Measurements from ENCODE around the gene ID1.
"Not testable (repeated sequence)": the region's sequence is repeated elsewhere in the genome, so short reads cannot be mapped to it uniquely, and the experiment has no call there.

The ID1 gene

GRCh38 chr20:31568773-31569162 is 36.3 kb upstream of the ID1 start:
- peaks cover 18% of the 10 kb centered on the region for H3K36me3 Mint-ChIP-seq (ENCODE audit: insufficient read depth)

GRCh38 chr20:31569163-31570020 is 35.7 kb upstream of the ID1 start:
- H3K4me1 Mint-ChIP-seq: peaks cover 32% of the 10 kb centered on the region
- DNase-seq (ENCODE audit: low spot score in 2 of 2) (peak; percentile 48 to 56), ATAC-seq (replicated peaks; ENCODE audit: extremely low read depth, poor library complexity, severe bottlenecking) (no peak)
- H3K36me3 Mint-ChIP-seq (ENCODE audit: insufficient read depth): peaks cover 12% of the 10 kb centered on the region
- H3K27ac Mint-ChIP-seq (ENCODE audit: low read depth): no peak overlapping the region
- no peak overlapping the region for H3K4me3 Mint-ChIP-seq
- H3K27me3 Mint-ChIP-seq: no peaks in the 10 kb centered on the region
- no peaks in the 10 kb centered on the region for H3K9me3 Mint-ChIP-seq

More at GRCh38 chr20:31568773-31569162, 36.3 kb upstream of the ID1 start:
- Mint-ChIP-seq H3K9me3 (no peaks in the 10 kb centered on the region), H3K27ac (ENCODE audit: low read depth) (no peak overlapping the region), H3K4me1 (peaks cover 27% of the 10 kb centered on the region), H3K27me3 (no peaks in the 10 kb centered on the region), H3K4me3 (no peak overlapping the region)
- DNase-seq (ENCODE audit: low spot score in 2 of 2) (no peak), ATAC-seq (replicated peaks; ENCODE audit: extremely low read depth, poor library complexity, severe bottlenecking) (no peak)

- ATAC-seq (replicated peaks; ENCODE audit: extremely low read depth, poor library complexity, severe bottlenecking): no peak
- Mint-ChIP-seq H3K36me3 (ENCODE audit: insufficient read depth) (peaks cover 8% of the 10 kb centered on the region), H3K27ac (ENCODE audit: low read depth) (no peak overlapping the region), H3K27me3 (no peaks in the 10 kb centered on the region), H3K4me3 (no peak overlapping the region), H3K4me1 (peaks cover 32% of the 10 kb centered on the region), H3K9me3 (no peaks in the 10 kb centered on the region)
- DNase-seq (ENCODE audit: low spot score in 2 of 2): no peak
Observed at GRCh38 chr20:31570021-31570463, 35.0 kb upstream of the ID1 start.

- Mint-ChIP-seq H3K27ac (ENCODE audit: low read depth) (peak overlapping the region; percentile 95), H3K4me1 (peaks cover 32% of the 10 kb centered on the region), H3K36me3 (ENCODE audit: insufficient read depth) (peaks cover 8% of the 10 kb centered on the region), H3K9me3 (no peaks in the 10 kb centered on the region), H3K4me3 (peak overlapping the region; percentile 85), H3K27me3 (no peaks in the 10 kb centered on the region)
- DNase-seq (ENCODE audit: low spot score in 2 of 2): no peak
- no peak for ATAC-seq (replicated peaks; ENCODE audit: extremely low read depth, poor library complexity, severe bottlenecking)
Observed at GRCh38 chr20:31570735-31571617, 34.1 kb upstream of the ID1 start.

- Mint-ChIP-seq H3K27me3 (no peaks in the 10 kb centered on the region), H3K36me3 (ENCODE audit: insufficient read depth) (peaks cover 8% of the 10 kb centered on the region), H3K9me3 (no peaks in the 10 kb centered on the region), H3K27ac (ENCODE audit: low read depth) (peak overlapping the region; percentile 95), H3K4me1 (peaks cover 22% of the 10 kb centered on the region), H3K4me3 (peak overlapping the region; percentile 85)
- DNase-seq (ENCODE audit: low spot score in 2 of 2): no peak
- no peak for ATAC-seq (replicated peaks; ENCODE audit: extremely low read depth, poor library complexity, severe bottlenecking)
Observed at GRCh38 chr20:31572042-31572700, 32.9 kb upstream of the ID1 start.

- H3K36me3 Mint-ChIP-seq (ENCODE audit: insufficient read depth): peaks cover 12% of the 10 kb centered on the region
- H3K27me3 Mint-ChIP-seq: no peaks in the 10 kb centered on the region
- peak overlapping the region; percentile 85 for H3K4me3 Mint-ChIP-seq
- DNase-seq (ENCODE audit: low spot score in 2 of 2): peak; percentile 53 to 56
- H3K4me1 Mint-ChIP-seq: peaks cover 17% of the 10 kb centered on the region
- peak overlapping the region; percentile 95 for H3K27ac Mint-ChIP-seq (ENCODE audit: low read depth)
- peak; percentile 94 for ATAC-seq (replicated peaks; ENCODE audit: extremely low read depth, poor library complexity, severe bottlenecking)
- H3K9me3 Mint-ChIP-seq: no peaks in the 10 kb centered on the region
Observed at GRCh38 chr20:31572701-31573554, 32.2 kb upstream of the ID1 start.

GRCh38 chr20:31573555-31574321 is 31.4 kb upstream of the ID1 start:
- H3K4me1 Mint-ChIP-seq: peaks cover 17% of the 10 kb centered on the region

GRCh38 chr20:31574986-31575385 is 30.1 kb upstream of the ID1 start:
- DNase-seq (ENCODE audit: low spot score in 2 of 2); ATAC-seq (replicated peaks; ENCODE audit: extremely low read depth, poor library complexity, severe bottlenecking); H3K4me3 Mint-ChIP-seq; H3K27me3 Mint-ChIP-seq; H3K9me3 Mint-ChIP-seq; H3K27ac Mint-ChIP-seq (ENCODE audit: low read depth): not testable (repeated sequence)
- H3K36me3 Mint-ChIP-seq (ENCODE audit: insufficient read depth): peaks cover 15% of the 10 kb centered on the region
- H3K4me1 Mint-ChIP-seq: peaks cover 17% of the 10 kb centered on the region

More at GRCh38 chr20:31573555-31574321, 31.4 kb upstream of the ID1 start:
- H3K4me3 Mint-ChIP-seq: peak overlapping the region; percentile 85
- no peaks in the 10 kb centered on the region for H3K9me3 Mint-ChIP-seq
- no peaks in the 10 kb centered on the region for H3K27me3 Mint-ChIP-seq
- ATAC-seq (replicated peaks; ENCODE audit: extremely low read depth, poor library complexity, severe bottlenecking) (peak; percentile 4), DNase-seq (ENCODE audit: low spot score in 2 of 2) (no peak)
- H3K36me3 Mint-ChIP-seq (ENCODE audit: insufficient read depth): peaks cover 15% of the 10 kb centered on the region
- peak overlapping the region; percentile 95 for H3K27ac Mint-ChIP-seq (ENCODE audit: low read depth)

GRCh38 chr20:31576751-31577150 is 28.3 kb upstream of the ID1 start:
- Mint-ChIP-seq H3K27me3 (no peaks in the 10 kb centered on the region), H3K27ac (ENCODE audit: low read depth) (no peak overlapping the region), H3K4me3 (no peak overlapping the region), H3K9me3 (no peaks in the 10 kb centered on the region), H3K36me3 (ENCODE audit: insufficient read depth) (peaks cover 13% of the 10 kb centered on the region), H3K4me1 (peaks cover 17% of the 10 kb centered on the region)
- ATAC-seq (replicated peaks; ENCODE audit: extremely low read depth, poor library complexity, severe bottlenecking) (no peak), DNase-seq (ENCODE audit: low spot score in 2 of 2) (no peak)

- H3K9me3 Mint-ChIP-seq: no peaks in the 10 kb centered on the region
- H3K27ac Mint-ChIP-seq (ENCODE audit: low read depth): no peak overlapping the region
- peaks cover 13% of the 10 kb centered on the region for H3K36me3 Mint-ChIP-seq (ENCODE audit: insufficient read depth)
- H3K4me1 Mint-ChIP-seq: peaks cover 14% of the 10 kb centered on the region
- no peak for ATAC-seq (replicated peaks; ENCODE audit: extremely low read depth, poor library complexity, severe bottlenecking)
- no peaks in the 10 kb centered on the region for H3K27me3 Mint-ChIP-seq
- no peak for DNase-seq (ENCODE audit: low spot score in 2 of 2)
- peak overlapping the region; percentile 42 for H3K4me3 Mint-ChIP-seq
Observed at GRCh38 chr20:31577194-31577593, 27.9 kb upstream of the ID1 start.

GRCh38 chr20:31578448-31579138 is 26.5 kb upstream of the ID1 start:
- H3K9me3 Mint-ChIP-seq: no peaks in the 10 kb centered on the region
- no peak overlapping the region for H3K27ac Mint-ChIP-seq (ENCODE audit: low read depth)
- peaks cover 7% of the 10 kb centered on the region for H3K36me3 Mint-ChIP-seq (ENCODE audit: insufficient read depth)
- no peak for ATAC-seq (replicated peaks; ENCODE audit: extremely low read depth, poor library complexity, severe bottlenecking)
- H3K27me3 Mint-ChIP-seq: no peaks in the 10 kb centered on the region
- DNase-seq (ENCODE audit: low spot score in 2 of 2): no peak
- H3K4me3 Mint-ChIP-seq: no peak overlapping the region
- H3K4me1 Mint-ChIP-seq: peaks cover 6% of the 10 kb centered on the region

Measured in central memory CD8-positive, alpha-beta T cell (primary cell).